ENCODE data around the gene MPHOSPH6. TPM values are rescaled to one million over a fixed set of nuclear protein-coding genes. Genes with fewer than 3 reads are reported as not detected.
"Not testable (repeated sequence)": the region's sequence is repeated elsewhere in the genome, so short reads cannot be mapped to it uniquely, and the experiment has no call there.

MPHOSPH6 gene
- total RNA-seq, 1 donor, result 23.9 TPM

DNA sequence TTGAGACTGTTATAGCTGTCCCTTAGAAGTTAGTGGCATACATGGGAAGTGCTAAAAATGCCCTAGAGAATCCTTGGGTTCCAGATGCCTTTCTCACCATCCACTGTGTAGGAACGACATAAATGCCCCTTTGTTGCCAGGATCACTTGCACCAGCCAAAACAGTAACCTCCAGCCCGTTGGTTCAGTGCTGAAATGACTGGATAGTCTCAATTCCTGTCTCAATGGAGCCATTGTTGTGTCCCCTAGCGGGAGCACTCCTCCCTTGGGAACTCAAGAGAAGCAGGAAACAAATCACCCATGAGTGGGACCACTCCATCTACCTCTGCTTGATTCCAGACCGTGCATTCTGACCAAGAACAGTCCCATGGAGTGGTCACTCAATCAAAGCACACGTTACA lies 23.1 kb downstream of the MPHOSPH6 start:
- Histone ChIP-seq H3K27me3 (ENCODE audit: insufficient read depth, low read length) (no peaks in the 10 kb centered on the region), H2AFZ (ENCODE audit: low read length) (no peak overlapping the region), H3K4me2 (ENCODE audit: insufficient read depth, low read length) (no peak overlapping the region), H3K9me3 (ENCODE audit: low read depth, low read length) (no peaks in the 10 kb centered on the region), H3K4me1 (ENCODE audit: insufficient read depth, low read length) (no peaks in the 10 kb centered on the region), H3K36me3 (ENCODE audit: insufficient read depth, low read length) (peaks cover 12% of the 10 kb centered on the region), H3K4me3 (ENCODE audit: insufficient read depth, low read length) (no peak overlapping the region), H4K20me1 (ENCODE audit: insufficient read depth, low read length) (no peaks in the 10 kb centered on the region), H3K27ac (ENCODE audit: low read depth, low read length) (no peak overlapping the region), H3K79me2 (ENCODE audit: insufficient read depth, low read length) (no peaks in the 10 kb centered on the region)
- TF ChIP-seq CTCF (IDR thresholded peaks at IDR 0.05; ENCODE audit: extremely low read depth, low read depth, low read length), result no peak
- no peak for DNase-seq (ENCODE audit: insufficient read length, low spot score, missing footprints)

DNA sequence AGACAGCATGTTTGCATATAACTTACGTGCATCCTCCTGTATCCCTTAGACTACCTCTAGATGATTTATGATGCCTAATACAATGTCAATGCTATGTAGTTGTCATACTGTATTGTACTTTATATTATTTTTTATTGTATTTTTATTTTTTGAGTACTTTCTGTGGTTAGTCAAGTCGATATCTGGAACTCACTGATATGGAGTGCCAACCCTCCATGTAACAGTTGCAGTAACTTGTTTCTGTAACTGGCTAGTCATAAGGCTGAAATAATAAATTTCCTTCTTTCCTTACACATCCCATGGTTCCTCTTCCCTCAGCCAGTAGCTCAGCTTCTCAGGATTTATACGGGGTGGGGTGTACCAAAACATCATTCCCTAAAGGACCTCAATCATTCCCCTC lies 23.5 kb downstream of the MPHOSPH6 start:
- Histone ChIP-seq H3K27me3 (ENCODE audit: insufficient read depth, low read length) (no peaks in the 10 kb centered on the region), H3K4me3 (ENCODE audit: insufficient read depth, low read length) (no peak overlapping the region), H3K4me1 (ENCODE audit: insufficient read depth, low read length) (no peaks in the 10 kb centered on the region), H3K9me3 (ENCODE audit: low read depth, low read length) (no peaks in the 10 kb centered on the region), H3K36me3 (ENCODE audit: insufficient read depth, low read length) (peaks cover 12% of the 10 kb centered on the region), H4K20me1 (ENCODE audit: insufficient read depth, low read length) (no peaks in the 10 kb centered on the region), H3K27ac (ENCODE audit: low read depth, low read length) (no peak overlapping the region), H3K4me2 (ENCODE audit: insufficient read depth, low read length) (no peak overlapping the region), H3K79me2 (ENCODE audit: insufficient read depth, low read length) (no peaks in the 10 kb centered on the region), H2AFZ (ENCODE audit: low read length) (no peak overlapping the region)
- no peak for TF ChIP-seq CTCF (IDR thresholded peaks at IDR 0.05; ENCODE audit: extremely low read depth, low read depth, low read length)
- no peak for DNase-seq (ENCODE audit: insufficient read length, low spot score, missing footprints)

DNA sequence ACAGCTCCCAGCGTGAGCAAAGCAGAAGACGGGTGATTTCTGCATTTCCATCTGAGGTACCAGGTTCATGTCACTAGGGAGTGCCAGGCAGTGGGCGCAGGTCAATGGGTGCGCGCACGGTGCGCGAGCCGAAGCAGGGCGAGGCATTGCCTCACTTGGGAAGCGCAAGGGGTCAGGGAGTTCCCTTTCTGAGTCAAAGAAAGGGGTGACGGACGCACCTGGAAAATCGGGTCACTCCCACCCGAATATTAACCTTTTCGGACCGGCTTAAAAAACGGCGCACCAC lies 30.8 kb downstream of the MPHOSPH6 start:
- H3K27ac ChIP-seq (ENCODE audit: low read depth, low read length); H3K27me3 ChIP-seq (ENCODE audit: insufficient read depth, low read length); H3K4me3 ChIP-seq (ENCODE audit: insufficient read depth, low read length); H3K36me3 ChIP-seq (ENCODE audit: insufficient read depth, low read length); H3K4me2 ChIP-seq (ENCODE audit: insufficient read depth, low read length); H4K20me1 ChIP-seq (ENCODE audit: insufficient read depth, low read length); DNase-seq (ENCODE audit: insufficient read length, low spot score, missing footprints); H2AFZ ChIP-seq (ENCODE audit: low read length); H3K79me2 ChIP-seq (ENCODE audit: insufficient read depth, low read length); H3K9me3 ChIP-seq (ENCODE audit: low read depth, low read length); H3K4me1 ChIP-seq (ENCODE audit: insufficient read depth, low read length): not testable (repeated sequence)

- no peak overlapping the region for H3K4me3 ChIP-seq (ENCODE audit: insufficient read depth, low read length)
- no peak overlapping the region for H2AFZ ChIP-seq (ENCODE audit: low read length)
- H3K27me3 ChIP-seq (ENCODE audit: insufficient read depth, low read length), result no peaks in the 10 kb centered on the region
- H3K27ac ChIP-seq (ENCODE audit: low read depth, low read length), result no peak overlapping the region
- no peak for DNase-seq (ENCODE audit: insufficient read length, low spot score, missing footprints)
- no peaks in the 10 kb centered on the region for H3K9me3 ChIP-seq (ENCODE audit: low read depth, low read length)
- TF ChIP-seq CTCF (IDR thresholded peaks at IDR 0.05; ENCODE audit: extremely low read depth, low read depth, low read length), result no peak
- H4K20me1 ChIP-seq (ENCODE audit: insufficient read depth, low read length), result no peaks in the 10 kb centered on the region
- H3K4me2 ChIP-seq (ENCODE audit: insufficient read depth, low read length), result no peak overlapping the region
- no peaks in the 10 kb centered on the region for H3K79me2 ChIP-seq (ENCODE audit: insufficient read depth, low read length)
- H3K4me1 ChIP-seq (ENCODE audit: insufficient read depth, low read length), result no peaks in the 10 kb centered on the region
- H3K36me3 ChIP-seq (ENCODE audit: insufficient read depth, low read length), result no peaks in the 10 kb centered on the region
Measured at GRCh38 chr16:82138478-82139285, 31.3 kb downstream of the MPHOSPH6 start.

Data from osteoblast (primary cell).